NCI-H146 treated with DMSO at 0.1 percent for 48 hours (cell line): ENCODE results near the gene NF1.
"Not testable (repeated sequence)": the region's sequence is repeated elsewhere in the genome, so short reads cannot be mapped to it uniquely, and the experiment has no call there.

Experiments
- DNase-seq: peaks from one replicate; lab custom pipeline; 2025; ENCODE audit not compliant: unreplicated experiment; lab: John Stamatoyannopoulos, UW

Gene NF1

DNA sequence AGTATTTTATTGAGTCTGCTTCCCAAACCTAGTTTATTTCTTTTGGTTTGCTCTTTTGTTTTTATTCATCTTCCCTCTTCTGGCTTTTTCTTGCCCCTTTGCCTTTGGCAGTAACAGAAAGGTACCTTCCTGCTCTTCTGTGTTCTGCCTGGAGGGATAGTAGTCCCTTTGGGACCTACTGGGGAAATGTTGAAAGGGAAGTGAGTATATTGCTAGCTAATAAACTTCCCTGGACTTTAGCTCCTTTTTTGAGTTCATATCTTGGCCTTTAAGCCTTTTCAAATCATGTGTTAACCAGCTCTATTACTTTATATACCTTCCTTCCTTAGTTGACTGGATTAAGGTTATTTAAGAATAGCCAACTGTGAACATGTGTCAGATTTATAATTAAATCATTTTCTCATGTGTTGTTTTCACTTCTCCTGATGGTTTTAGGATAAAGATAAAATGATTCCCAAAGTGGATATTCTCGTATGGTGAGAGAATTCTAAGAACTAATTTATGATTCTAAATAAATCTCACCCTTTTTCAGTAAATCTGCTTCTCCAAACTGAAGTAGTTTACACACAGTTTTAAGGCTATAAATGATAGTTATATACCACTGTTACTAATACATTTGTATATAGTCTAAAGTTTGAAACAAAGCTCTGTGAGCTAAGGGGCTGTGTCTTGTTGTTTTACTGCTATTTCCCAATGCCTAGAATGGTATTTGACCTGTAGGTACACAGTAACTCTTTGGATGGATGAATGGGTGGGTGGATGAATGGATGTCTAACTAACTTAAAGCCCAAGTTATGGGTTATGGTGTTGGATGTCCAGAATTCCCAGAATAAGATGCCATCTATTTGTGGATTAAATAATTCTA is 156.6 kb downstream of the NF1 start:
- DNase-seq: no peak

DNA sequence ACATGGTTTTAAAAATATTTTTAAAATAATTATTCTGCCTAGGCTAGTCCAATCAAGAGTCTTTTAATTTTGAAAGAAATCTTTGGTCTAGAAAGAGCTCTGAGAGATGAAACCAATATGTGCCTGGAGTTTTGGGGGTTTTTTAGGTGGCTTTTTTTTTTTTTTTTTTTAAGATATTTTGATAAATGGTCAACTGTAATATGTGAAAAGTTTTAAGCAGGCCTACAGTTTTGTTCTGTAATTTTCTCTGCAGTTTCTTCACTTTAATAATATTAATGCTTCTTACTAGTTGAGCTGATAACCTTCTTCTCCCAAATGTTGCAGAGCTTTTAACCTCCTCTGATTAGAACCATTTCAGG is 157.2 kb downstream of the NF1 start:
- no peak for DNase-seq

DNA sequence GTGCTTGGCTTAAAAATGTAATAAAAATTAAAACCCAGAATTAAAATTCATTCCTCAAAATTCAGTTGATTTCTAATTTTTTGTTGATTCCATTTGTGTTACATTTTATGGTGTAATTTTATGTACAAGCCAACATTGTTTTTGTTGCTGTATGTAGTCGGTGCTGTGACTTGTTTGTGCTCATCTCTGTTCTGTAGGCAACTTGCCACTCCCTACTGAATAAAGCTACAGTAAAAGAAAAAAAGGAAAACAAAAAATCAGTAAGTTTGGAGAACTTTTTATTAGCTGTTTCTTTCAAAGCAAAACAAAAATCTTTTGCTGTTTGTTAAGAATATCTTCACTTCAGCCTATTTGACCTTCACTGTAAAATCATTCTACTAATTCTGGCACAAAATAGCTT is 158.0 kb downstream of the NF1 start:
- no peak for DNase-seq

DNA sequence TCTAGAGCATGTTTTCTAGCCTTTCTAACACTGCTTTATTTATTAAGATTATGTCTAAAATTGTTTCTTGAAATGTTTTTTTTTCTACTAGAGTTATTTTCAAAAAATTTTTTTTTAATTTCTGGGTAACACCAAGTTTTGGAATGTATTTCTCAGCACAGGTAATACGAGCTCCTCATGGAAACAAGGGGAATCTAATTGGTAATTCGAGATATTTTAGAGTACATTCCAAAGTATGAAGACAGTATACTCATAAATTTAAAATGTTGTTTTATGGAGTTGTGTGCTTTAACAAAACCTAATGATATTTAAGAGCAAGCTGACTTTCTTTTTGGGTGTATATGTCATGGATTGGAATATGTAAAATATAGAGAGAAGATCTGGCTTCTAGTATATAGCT is 159.9 kb downstream of the NF1 start:
- DNase-seq: no peak

DNA sequence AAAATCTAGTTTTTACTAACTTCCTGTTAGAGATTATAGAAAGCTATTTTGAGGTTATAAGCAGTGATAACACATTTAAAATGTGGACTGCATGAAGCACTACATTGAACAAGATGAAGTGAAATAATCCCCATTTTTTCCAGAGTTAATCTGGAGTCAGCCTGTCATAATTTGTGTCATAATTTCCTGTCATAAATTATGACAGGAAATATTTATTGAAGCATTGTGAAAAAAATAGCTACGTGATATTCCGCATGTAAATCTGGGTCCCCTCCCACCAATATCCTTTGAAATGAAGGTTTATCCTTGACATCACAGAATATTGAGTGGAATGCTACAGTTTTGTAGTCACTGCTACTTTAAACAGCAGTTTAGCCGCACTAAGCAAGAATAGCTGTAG is 162.2 kb downstream of the NF1 start:
- no peak for DNase-seq

GRCh38 chr17:31260151-31260550 is 165.4 kb downstream of the NF1 start:
- no peak for DNase-seq

- no peak for DNase-seq
Observed at GRCh38 chr17:31261601-31262000, 166.8 kb downstream of the NF1 start.

- not testable (repeated sequence) for DNase-seq
Observed at GRCh38 chr17:31262923-31263322, 168.1 kb downstream of the NF1 start.

- no peak for DNase-seq
Observed at GRCh38 chr17:31266042-31266441, 171.3 kb downstream of the NF1 start.

GRCh38 chr17:31269036-31269577 is 174.3 kb downstream of the NF1 start:
- DNase-seq: no peak

- DNase-seq: no peak
Observed at GRCh38 chr17:31269578-31269983, 174.8 kb downstream of the NF1 start.

- no peak for DNase-seq
Observed at GRCh38 chr17:31272236-31272635, 177.5 kb downstream of the NF1 start.

- DNase-seq: no peak
Observed at GRCh38 chr17:31272803-31273202, 178.0 kb downstream of the NF1 start.

DNA sequence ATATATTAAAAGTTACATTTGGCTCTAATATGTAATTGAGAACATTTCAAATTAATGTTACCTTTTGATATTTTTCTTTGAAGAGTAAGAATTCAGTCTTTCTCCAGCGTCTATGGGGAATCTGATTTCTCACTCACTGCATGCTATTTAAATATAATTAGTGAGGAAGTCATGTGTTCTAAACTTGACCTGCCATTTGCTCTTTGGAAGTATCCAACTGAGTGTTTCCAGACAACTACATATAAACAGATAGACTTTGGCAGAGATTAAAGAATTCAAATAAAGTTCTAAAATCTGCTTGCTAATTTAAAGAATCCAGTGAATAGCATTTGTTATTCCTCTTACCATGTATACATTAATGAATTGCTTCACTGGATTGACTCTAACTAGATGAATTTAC is 178.7 kb downstream of the NF1 start:
- DNase-seq: no peak

- DNase-seq: no peak
Observed at GRCh38 chr17:31274252-31274651, 179.5 kb downstream of the NF1 start.

- DNase-seq: no peak
Observed at GRCh38 chr17:31275116-31275515, 180.3 kb downstream of the NF1 start.

- no peak for DNase-seq
Observed at GRCh38 chr17:31279401-31279800, 184.6 kb downstream of the NF1 start.

DNA sequence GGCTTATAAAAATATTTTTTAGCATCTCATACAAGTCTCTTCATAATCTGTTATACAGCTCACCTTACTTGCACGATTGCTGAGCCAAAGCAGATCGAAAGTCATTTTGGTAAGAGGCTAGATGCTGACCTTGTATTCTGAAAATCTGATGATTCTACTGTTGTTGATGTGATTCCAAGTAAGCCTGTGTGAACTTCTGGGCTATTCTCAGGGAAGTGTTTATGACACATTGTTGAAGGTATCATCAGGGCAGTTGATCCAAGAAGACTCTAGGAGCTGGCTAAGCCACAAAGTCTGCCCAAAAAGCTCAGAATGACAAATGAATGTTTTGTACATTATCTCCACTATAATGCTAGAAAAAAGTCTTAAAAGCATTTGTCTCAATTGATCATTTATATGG is 186.3 kb downstream of the NF1 start:
- DNase-seq: no peak

DNA sequence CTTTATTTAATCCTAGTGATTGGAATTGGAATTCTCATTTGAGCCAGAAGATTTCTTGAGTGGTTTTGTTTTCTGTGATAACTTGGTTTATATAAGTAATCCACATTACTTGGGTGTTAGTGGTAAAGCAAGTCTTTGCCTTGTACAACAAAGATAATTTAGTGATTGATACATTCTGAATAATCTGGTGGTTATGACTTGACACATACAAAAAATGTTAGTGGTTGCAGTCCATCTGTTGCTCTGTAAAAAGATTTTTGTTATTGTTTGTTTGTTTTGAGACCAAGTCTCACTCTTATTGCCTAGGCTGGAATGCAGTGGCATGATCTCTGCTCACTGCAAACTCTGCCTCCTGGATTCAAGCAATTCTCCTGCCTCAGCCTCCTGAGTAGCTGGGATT is 189.1 kb downstream of the NF1 start:
- no peak for DNase-seq

DNA sequence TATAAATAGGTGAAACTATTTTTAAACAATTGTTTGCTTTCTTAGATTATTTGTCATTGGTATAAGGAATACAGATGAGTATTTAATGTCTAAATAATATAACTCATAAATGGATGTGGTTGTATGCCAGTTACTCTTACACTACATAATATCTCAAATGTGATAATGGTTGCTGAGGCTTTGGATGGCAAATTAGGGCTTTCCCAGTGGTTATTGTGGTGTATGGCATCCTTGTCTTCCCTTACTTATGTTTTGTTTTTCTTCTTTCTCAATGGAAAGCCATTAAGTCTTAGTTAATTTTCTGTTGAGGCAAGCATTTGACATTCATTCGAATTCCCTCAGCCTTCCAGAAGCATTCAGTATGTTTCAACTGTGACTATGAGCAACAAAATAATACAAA is 191.8 kb downstream of the NF1 start:
- DNase-seq: no peak

GRCh38 chr17:31287932-31288331 is 193.2 kb downstream of the NF1 start:
- DNase-seq: not testable (repeated sequence)

DNA sequence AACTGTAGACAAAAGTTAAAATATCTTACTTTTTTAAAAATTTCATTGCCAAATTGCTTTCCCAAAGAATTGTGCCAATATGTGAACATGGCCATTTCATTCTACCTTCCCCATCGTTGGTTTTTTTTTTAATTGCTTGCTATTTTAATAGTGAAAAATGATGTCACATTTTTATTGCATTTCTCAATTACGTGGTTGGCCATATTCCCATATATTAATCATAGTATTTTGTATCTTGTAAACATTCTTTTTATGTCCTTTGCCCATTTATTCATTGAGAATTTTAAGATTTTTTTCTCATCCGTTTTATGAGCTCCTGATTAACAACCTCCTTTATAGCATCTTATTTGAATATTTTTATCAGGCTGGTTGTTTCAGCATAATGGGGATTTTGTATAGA is 195.0 kb downstream of the NF1 start:
- no peak for DNase-seq

DNA sequence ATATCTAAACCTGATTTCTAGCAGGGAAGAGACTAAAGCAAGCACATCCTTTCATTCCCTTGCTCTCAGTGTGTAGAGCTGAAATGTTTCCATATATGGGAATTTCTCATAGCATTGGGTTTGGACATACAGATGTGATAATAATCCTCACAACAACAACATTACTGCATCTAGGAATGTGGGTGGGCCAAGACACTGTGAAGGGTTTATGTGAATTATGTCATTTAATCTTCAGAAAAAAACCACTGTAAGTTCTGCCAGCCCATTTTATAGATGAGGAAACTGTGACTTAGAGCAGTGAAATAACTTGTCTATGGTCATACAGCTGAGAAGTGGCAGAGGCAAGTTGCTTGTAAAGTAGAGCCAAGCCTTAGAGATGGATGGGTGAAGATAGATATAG is 197.0 kb downstream of the NF1 start:
- no peak for DNase-seq
